ENCODE measurements around the gene NDC80.
"Not testable (repeated sequence)": the region's sequence is repeated elsewhere in the genome, so short reads cannot be mapped to it uniquely, and the experiment has no call there.

NDC80 gene

DNA sequence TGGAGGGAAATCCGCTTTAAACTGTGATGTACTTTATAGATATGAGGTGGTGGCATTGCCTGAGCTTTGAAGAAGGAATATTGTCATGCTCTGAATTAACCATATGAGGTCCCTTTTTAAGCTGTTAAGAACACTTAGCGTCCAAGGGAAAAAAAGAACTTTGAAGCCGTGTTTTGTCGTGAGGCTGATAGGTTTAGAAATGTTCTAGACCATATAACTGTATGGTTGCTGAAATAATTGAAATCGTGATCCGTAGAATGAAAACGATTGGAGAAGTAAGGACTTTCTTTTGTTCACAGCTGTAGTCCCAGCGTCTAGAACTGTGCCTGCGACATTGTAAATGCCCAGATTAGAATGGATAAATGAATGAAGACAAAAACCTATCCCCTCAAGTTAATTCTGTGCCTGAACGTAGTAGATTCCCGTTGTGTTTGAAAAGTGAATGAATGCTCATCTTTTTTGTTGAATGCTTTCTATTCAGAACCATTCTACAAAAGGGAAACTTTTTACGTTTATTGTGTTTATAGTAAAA lies 85.7 kb downstream of the NDC80 start:
- CTCF ChIA-PET, result no interaction called here
- no peak for TF ChIP-seq FOXA1 (IDR thresholded peaks at IDR 0.05)
- TF ChIP-seq L3MBTL2 (conservative IDR thresholded peaks at IDR 0.05), result no peak

DNA sequence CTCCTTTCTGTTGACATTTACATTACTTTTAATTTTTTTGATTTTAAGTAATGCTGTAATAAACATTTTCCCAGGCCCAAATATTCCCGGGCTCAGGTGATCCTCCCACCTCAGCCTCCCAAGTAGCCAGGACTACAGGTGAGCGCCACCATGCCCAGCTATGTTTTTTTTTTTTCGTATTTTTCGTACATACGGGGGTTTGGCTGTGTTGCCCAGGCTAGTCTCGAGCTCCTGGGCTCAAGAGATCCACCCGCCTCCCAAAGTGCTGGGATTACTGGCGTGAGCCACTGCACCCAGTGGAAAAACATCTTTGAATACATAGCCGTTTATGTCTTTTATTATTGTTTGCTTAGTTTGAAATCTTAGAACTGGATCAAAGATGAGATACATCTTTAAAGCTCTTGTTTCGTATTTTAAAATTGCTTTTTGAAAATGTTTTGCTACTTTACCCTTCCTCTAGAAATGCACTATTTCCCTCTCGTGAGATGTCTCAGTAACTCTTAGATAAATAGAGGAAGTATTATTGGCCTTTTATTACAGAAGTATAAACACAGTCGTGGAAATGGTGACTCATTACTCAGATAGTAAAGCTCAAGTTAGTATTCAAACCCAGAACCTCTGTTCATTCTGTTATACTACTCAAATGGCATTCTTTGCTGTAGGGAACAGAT lies 86.6 kb downstream of the NDC80 start:
- CTCF ChIA-PET, result no interaction called here
- DNase-seq (ENCODE audit: extremely low spot score), result no peak
- peak; percentile 98 for TF ChIP-seq ARNT (IDR thresholded peaks at IDR 0.05)
- TF ChIP-seq TARDBP (IDR thresholded peaks at IDR 0.05), result no peak
- POLR2A ChIA-PET, result no interaction called here

More for the DNA sequence above, 85.7 kb downstream of the NDC80 start:
- DNase-seq (ENCODE audit: extremely low spot score), result no peak
- POLR2A ChIA-PET, result interaction anchor here (1.7 to 2.2 kb wide), 2 partner anchors 17 to 86 kb away, joined by 4 to 6 read pairs; partner anchors contain the start of genes METTL4 and NDC80

DNA sequence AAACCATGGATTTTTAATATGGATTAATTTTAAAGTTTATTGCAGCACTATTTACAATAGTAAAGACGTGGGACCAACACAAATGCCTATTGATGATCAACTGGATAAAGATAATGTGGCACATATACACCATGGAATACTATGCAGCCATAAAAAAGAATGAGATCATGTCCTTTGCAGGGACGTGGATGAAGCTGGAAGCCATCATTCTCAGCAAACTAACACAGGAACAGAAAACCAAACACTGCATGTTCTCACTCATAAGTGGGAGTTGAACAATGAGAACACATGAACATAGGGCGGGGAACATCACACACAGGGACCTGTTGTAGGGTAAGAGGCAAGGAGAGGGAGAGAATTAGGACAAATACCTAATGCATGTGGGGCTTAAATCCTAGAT lies 89.5 kb downstream of the NDC80 start:
- CTCF ChIA-PET; POLR2A ChIA-PET; DNase-seq (ENCODE audit: extremely low spot score): not testable (repeated sequence)

DNA sequence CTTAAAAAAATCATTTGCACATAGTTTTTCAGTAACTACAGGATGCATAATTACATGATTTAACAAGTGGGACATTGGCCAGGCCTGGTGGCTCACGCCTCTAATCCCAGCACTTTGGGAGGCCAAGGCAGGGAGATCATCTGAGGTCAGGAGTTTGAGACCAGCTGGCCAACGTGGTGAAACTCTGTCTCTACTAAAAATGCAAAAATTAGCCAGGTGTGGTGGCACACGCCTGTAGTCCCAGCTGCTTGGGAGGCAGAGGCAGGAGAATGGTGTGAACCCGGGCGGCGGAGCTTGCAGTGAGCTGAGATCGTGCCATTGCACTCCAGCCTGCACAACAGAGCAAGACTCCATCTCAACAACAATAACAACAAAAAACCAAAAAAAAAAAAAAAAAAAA lies 90.9 kb downstream of the NDC80 start:
- CTCF ChIA-PET, POLR2A ChIA-PET: not testable (repeated sequence)

DNA sequence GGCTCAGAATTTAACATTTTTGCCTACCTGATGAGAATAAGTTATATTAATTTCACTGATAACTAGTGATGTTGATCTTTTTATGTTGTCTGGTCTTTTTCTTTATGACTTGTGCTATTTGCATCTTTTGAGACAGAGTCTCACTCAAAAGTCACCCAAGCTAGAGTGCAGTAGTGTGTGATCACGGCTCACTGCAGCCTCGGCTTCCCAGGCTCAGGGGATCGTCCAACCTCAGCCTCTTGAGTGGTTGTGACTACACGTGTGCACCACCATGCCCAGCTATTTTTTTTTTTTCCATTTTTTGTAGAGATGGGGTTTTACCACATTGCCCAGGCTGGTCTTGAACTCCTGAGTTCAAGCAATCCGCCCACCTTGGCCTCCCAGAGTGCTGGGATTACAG lies 91.6 kb downstream of the NDC80 start:
- TF ChIP-seq FOXA1 (IDR thresholded peaks at IDR 0.05) (no peak), SP1 (IDR thresholded peaks at IDR 0.05) (no peak)
- CTCF ChIA-PET, result no interaction called here
- POLR2A ChIA-PET, result no interaction called here

More for the DNA sequence above, 90.9 kb downstream of the NDC80 start:
- DNase-seq (ENCODE audit: extremely low spot score), result not testable (repeated sequence)

More for the DNA sequence above, 91.6 kb downstream of the NDC80 start:
- DNase-seq (ENCODE audit: extremely low spot score), result no peak

Measured in HEK293T (cell line).